GM23248 (cell line): ENCODE measurements around the gene SF3B3. TPM values are rescaled to one million over a fixed set of nuclear protein-coding genes. Genes with fewer than 3 reads are reported as not detected.

Experiments
- DNase-seq: peaks from one replicate; pipeline ENCODE4 v3.0.0-alpha.2; 2015
- H2AFZ ChIP-seq: fragments of 200-600 bp; sonication (generic); 2 replicates; pipeline ENCODE4 v1.6.1; 2016; ENCODE audit warnings: antibody characterized with exemption
- H3F3A ChIP-seq: fragments of 200-600 bp; sonication (generic); 2 replicates; pipeline ENCODE4 v1.6.1; 2016; ENCODE audit warnings: mild to moderate bottlenecking, antibody characterized with exemption, mixed run types; ENCODE audit not compliant: insufficient read depth
- H3K27ac ChIP-seq: fragments of 200-600 bp; sonication (generic); 2 replicates; pipeline ENCODE4 v1.5.1; 2016; ENCODE audit warnings: mild to moderate bottlenecking
- H3K27me3 ChIP-seq: fragments of 200-600 bp; sonication (generic); replicated peaks from 2 replicates; pipeline ENCODE4 v1.6.1; 2016; ENCODE audit warnings: mild to moderate bottlenecking; ENCODE audit not compliant: insufficient read depth
- H3K36me3 ChIP-seq: fragments of 200-600 bp; sonication (generic); 2 replicates; pipeline ENCODE4 v1.6.1; 2016; ENCODE audit warnings: low read depth, mild to moderate bottlenecking
- H3K4me1 ChIP-seq: fragments of 200-600 bp; sonication (generic); 2 replicates; pipeline ENCODE4 v1.6.1; 2016; ENCODE audit warnings: mild to moderate bottlenecking; ENCODE audit not compliant: insufficient read depth
- H3K4me2 ChIP-seq: fragments of 200-600 bp; sonication (generic); one replicate; pipeline ENCODE4 v1.6.1; 2016; ENCODE audit warnings: mild to moderate bottlenecking; ENCODE audit not compliant: unreplicated experiment
- H3K4me3 ChIP-seq: fragments of 200-600 bp; sonication (generic); 2 replicates; pipeline ENCODE4 v1.5.1; 2016; ENCODE audit warnings: mild to moderate bottlenecking
- H3K79me2 ChIP-seq: fragments of 200-600 bp; sonication (generic); 2 replicates; pipeline ENCODE4 v1.6.1; 2016; ENCODE audit warnings: mild to moderate bottlenecking; ENCODE audit not compliant: insufficient read depth
- H3K9ac ChIP-seq: fragments of 200-600 bp; sonication (generic); 2 replicates; pipeline ENCODE4 v1.6.1; 2016; ENCODE audit warnings: mild to moderate bottlenecking
- H3K9me2 ChIP-seq: fragments of 200-600 bp; sonication (generic); 2 replicates; pipeline ENCODE4 v1.6.1; 2016; ENCODE audit warnings: mixed run types, mild to moderate bottlenecking, moderate library complexity; ENCODE audit not compliant: insufficient read depth
- H3K9me3 ChIP-seq: fragments of 200-600 bp; sonication (generic); one replicate; pipeline ENCODE4 v1.6.1; 2017; ENCODE audit warnings: low read depth
- H4K20me1 ChIP-seq: fragments of 200-600 bp; sonication (generic); 2 replicates; pipeline ENCODE4 v1.6.0; 2016; ENCODE audit not compliant: insufficient read depth
- EZH2 ChIP-seq: fragments of 200-600 bp; sonication (generic); IDR thresholded peaks from 2 replicates; pipeline ENCODE4 v1.6.1; 2018; ENCODE audit warnings: antibody characterized with exemption, mild to moderate bottlenecking; ENCODE audit not compliant: insufficient read depth, poor library complexity, severe bottlenecking
- EZH2phosphoT487 ChIP-seq: fragments of 200-600 bp; sonication (generic); IDR thresholded peaks from 2 replicates; pipeline ENCODE4 v1.6.1; 2018; ENCODE audit warnings: antibody characterized with exemption, moderate library complexity, mild to moderate bottlenecking, low read depth; ENCODE audit not compliant: insufficient read depth
- WGBS, 2 experiments: methylation state at CpG; one replicate each; pipeline ENCODE4 v1.1.6; 2015 to 2017; ENCODE audit warnings: low lambda C conversion rate in 2 of 2, low coverage in 1 of 2; ENCODE audit errors: missing lambda C conversion rate in 2 of 2; 5-methylcytosine and 5-hydroxymethylcytosine counted together
- in situ Hi-C: fragments of 300-500 bp; cut with MboI; formaldehyde crosslinking; loops from 2 replicates; pipeline ENCODE4 v1.15.0; 2020
- polyA plus RNA-seq: library from polyadenylated mRNA; unstranded; fragments of >200 nt; fragmentation: Nextera tagmentation; extraction: Ambion mirVana; gene quantifications from 2 replicates; pipeline ENCODE4 v1.2.1, GENCODE V29; 2016
- total RNA-seq: library from RNA; depleted of rRNA; stranded (reverse); fragments of >200 nt; shearing (Covaris generic); gene quantifications from 2 replicates; pipeline ENCODE4 v1.2.3, GENCODE V29; 2014

The SF3B3 gene
- total and polyA plus RNA-seq, 2 experiments from 2014 or later: 166 to 185 TPM

DNA sequence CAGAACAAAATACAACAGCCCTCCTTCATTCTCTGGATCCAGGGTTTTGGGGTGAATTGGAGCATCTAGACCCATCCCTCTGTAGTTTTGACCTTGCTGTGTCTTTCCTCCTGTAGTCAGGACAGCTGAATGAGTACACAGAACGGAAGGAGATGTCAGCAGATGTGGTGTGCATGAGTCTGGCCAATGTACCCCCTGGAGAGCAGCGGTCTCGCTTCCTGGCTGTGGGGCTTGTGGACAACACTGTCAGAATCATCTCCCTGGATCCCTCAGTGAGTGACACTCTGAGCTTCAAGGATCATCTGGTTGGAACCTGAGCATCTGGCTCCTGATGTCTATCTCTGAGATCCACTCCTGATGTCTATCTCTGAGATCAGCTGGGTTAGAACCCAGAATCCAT is 32.4 kb downstream of the SF3B3 start:
- WGBS, 2 experiments: 85 to 87% methylated on average over 3 of the region's 3 CpGs
- peaks cover 78% of the 10 kb centered on the region for H3K79me2 ChIP-seq
- H3K27ac ChIP-seq: no peak overlapping the region
- H3K9me3 ChIP-seq: no peaks in the 10 kb centered on the region
- TF ChIP-seq EZH2phosphoT487: no peak
- TF ChIP-seq EZH2: no peak
- peaks cover 85% of the 10 kb centered on the region for H3K36me3 ChIP-seq
- no peaks in the 10 kb centered on the region for H3K9me2 ChIP-seq
- peaks cover 9% of the 10 kb centered on the region; the same call in 1 of the 2 replicates for H4K20me1 ChIP-seq
- H3K4me1 ChIP-seq: peaks cover 32% of the 10 kb centered on the region
- H3F3A ChIP-seq: peaks cover 53% of the 10 kb centered on the region
- DNase-seq: no peak
- in situ Hi-C loops: no loop called here
- no peaks in the 10 kb centered on the region for H3K27me3 ChIP-seq
- no peak overlapping the region for H3K4me3 ChIP-seq
- H3K4me2 ChIP-seq: no peak overlapping the region
- H2AFZ ChIP-seq: no peak overlapping the region
- H3K9ac ChIP-seq: no peak overlapping the region

DNA sequence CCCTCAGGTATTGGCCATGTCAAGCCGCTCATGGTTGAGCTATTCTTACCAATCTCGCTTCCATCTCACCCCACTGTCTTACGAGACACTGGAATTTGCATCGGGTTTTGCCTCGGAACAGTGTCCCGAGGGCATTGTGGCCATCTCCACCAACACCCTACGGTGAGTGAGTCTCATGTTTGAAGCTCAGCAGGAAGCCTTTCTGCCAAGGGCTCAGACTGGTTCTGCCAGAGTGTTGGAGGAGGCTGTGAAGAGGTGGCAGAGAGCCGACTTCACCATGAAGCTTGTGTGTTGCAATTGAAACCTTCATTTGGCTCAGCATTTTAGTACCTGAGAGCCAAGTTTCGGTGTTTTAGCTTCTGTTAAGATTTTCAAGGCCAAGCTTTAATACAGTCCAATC is 38.0 kb downstream of the SF3B3 start:
- peaks cover 93% of the 10 kb centered on the region for H3K36me3 ChIP-seq
- TF ChIP-seq EZH2: no peak
- no peak for TF ChIP-seq EZH2phosphoT487
- H2AFZ ChIP-seq: no peak overlapping the region
- no peaks in the 10 kb centered on the region for H3K27me3 ChIP-seq
- in situ Hi-C loops: no loop called here
- H3F3A ChIP-seq: peaks cover 48% of the 10 kb centered on the region
- DNase-seq: no peak
- no peaks in the 10 kb centered on the region for H3K9me2 ChIP-seq
- H3K9me3 ChIP-seq: no peaks in the 10 kb centered on the region
- H3K4me3 ChIP-seq: no peak overlapping the region
- no peak overlapping the region for H3K9ac ChIP-seq
- 94 to 95% methylated on average over 9 of the region's 9 CpGs for WGBS, 2 experiments
- no peak overlapping the region for H3K4me2 ChIP-seq
- no peaks in the 10 kb centered on the region for H4K20me1 ChIP-seq
- peaks cover 16% of the 10 kb centered on the region for H3K4me1 ChIP-seq
- H3K27ac ChIP-seq: peak overlapping the region; percentile 79
- H3K79me2 ChIP-seq: peaks cover 76% of the 10 kb centered on the region

DNA sequence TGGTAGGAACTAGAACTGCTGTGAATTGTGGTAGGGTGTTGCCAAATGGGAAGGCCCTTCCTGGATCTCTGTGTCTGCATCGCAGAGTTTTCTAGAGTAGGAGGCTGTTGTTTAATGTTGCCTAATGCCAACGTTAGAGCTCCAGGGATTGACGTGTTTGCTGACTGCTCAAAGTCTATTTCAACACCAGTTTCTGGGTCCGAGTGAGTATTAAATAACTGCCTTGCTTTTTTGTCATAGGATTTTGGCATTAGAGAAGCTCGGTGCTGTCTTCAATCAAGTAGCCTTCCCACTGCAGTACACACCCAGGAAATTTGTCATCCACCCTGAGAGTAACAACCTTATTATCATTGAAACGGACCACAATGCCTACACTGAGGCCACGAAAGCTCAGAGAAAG is 40.0 kb downstream of the SF3B3 start:
- no peak for TF ChIP-seq EZH2
- no peak for TF ChIP-seq EZH2phosphoT487
- peak; percentile 92 for DNase-seq
- Histone ChIP-seq H3K9ac (peak overlapping the region; percentile 50), H4K20me1 (no peaks in the 10 kb centered on the region), H3K4me2 (peak overlapping the region; percentile 14), H2AFZ (no peak overlapping the region), H3K4me3 (no peak overlapping the region), H3K27me3 (no peaks in the 10 kb centered on the region), H3K9me3 (no peaks in the 10 kb centered on the region), H3F3A (peaks cover 55% of the 10 kb centered on the region), H3K36me3 (peaks cover 91% of the 10 kb centered on the region), H3K79me2 (peaks cover 56% of the 10 kb centered on the region), H3K4me1 (peaks cover 16% of the 10 kb centered on the region), H3K9me2 (no peaks in the 10 kb centered on the region), H3K27ac (peak overlapping the region; percentile 79)
- in situ Hi-C loops: no loop called here
- WGBS, 2 experiments: 9 to 13% methylated on average over 7 of the region's 7 CpGs

DNA sequence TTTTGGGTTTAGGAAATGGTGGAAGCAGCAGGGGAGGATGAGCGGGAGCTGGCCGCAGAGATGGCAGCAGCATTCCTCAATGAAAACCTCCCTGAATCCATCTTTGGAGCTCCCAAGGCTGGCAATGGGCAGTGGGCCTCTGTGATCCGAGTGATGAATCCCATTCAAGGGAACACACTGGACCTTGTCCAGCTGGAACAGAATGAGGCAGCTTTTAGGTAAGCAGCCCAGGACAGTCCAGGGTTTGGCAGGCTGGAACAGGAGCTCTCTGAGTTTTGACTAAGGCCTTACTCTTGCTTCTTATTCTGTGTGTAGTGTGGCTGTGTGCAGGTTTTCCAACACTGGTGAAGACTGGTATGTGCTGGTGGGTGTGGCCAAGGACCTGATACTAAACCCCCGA is 41.4 kb downstream of the SF3B3 start:
- Histone ChIP-seq H3K4me1 (peaks cover 16% of the 10 kb centered on the region), H3K79me2 (peaks cover 45% of the 10 kb centered on the region), H3K27me3 (no peaks in the 10 kb centered on the region), H3F3A (peaks cover 63% of the 10 kb centered on the region), H3K27ac (no peak overlapping the region), H3K9ac (no peak overlapping the region), H3K9me3 (no peaks in the 10 kb centered on the region), H3K9me2 (no peaks in the 10 kb centered on the region), H4K20me1 (no peaks in the 10 kb centered on the region), H2AFZ (no peak overlapping the region), H3K36me3 (peaks cover 91% of the 10 kb centered on the region), H3K4me3 (no peak overlapping the region), H3K4me2 (no peak overlapping the region)
- in situ Hi-C loops: no loop called here
- WGBS, 2 experiments: 76 to 81% methylated on average over 4 of the region's 4 CpGs
- TF ChIP-seq EZH2: no peak
- no peak for TF ChIP-seq EZH2phosphoT487
- DNase-seq: no peak

DNA sequence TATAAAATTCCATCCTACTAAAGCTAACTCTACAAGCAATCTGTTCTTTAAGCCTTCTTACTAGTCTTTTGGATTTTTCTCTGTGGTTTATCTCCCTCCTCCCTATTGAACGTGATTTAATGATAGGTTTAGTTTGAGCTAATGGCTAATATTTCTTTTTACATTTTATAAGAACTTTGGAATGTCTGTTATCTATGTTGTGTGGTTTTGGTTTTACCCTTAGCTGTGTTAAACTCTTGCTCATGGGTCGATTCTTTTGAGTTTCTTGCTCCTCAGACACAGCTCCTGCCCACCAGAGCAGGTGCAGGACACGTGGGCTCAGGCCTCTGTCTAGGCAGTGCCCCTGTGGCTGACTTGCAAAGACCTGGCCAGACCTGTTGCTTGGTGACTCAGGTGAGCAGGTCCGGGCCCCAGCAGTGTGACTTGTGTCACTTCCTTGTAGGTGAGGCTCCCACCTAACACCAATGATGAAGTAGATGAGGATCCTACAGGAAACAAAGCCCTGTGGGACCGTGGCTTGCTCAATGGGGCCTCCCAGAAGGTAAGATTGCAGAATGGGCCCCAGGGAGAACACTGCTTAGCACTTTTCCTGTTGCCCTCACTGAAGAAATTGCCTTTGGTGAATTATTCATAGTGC is 45.1 kb downstream of the SF3B3 start:
- Histone ChIP-seq H3K9me2 (no peaks in the 10 kb centered on the region), H3K9ac (no peak overlapping the region), H3K4me3 (no peak overlapping the region), H3K79me2 (peaks cover 20% of the 10 kb centered on the region; the same call in 1 of the 2 replicates), H3K36me3 (peaks cover 80% of the 10 kb centered on the region), H3K27ac (no peak overlapping the region), H3F3A (peaks cover 63% of the 10 kb centered on the region), H3K4me1 (peaks cover 21% of the 10 kb centered on the region), H4K20me1 (no peaks in the 10 kb centered on the region), H2AFZ (no peak overlapping the region), H3K9me3 (no peaks in the 10 kb centered on the region), H3K4me2 (no peak overlapping the region), H3K27me3 (no peaks in the 10 kb centered on the region)
- in situ Hi-C loops: no loop called here
- DNase-seq: no peak
- TF ChIP-seq EZH2phosphoT487 (no peak), EZH2 (no peak)
- 83 to 88% methylated on average over 5 of the region's 5 CpGs for WGBS, 2 experiments
